K562 (cell line): Measurements from ENCODE around the gene SLC16A13. TPM values are rescaled to one million over a fixed set of nuclear protein-coding genes. Genes with fewer than 3 reads are reported as not detected.

ENCODE experiments used
- ATAC-seq: fragments of 200-7000 bp; cut with Tn5 transposase; 3 replicates; pipeline ENCODE4 v1.9.1; 2020; ENCODE audit warnings: moderate library complexity
- BruUV-seq: library from RNA; stranded (reverse); fragments of 400-500 nt; replicated peaks from 2 replicates; lab custom pipeline; 2021; lab: Mats Ljungman, UMichigan
- CTCF ChIA-PET: fragments of 300-600 bp; formaldehyde crosslinking; extraction: SDS; loops from one replicate; lab custom pipeline; 2021; ENCODE audit warnings: low intra/inter-chr PET ratio; lab: Yijun Ruan, JAX
- POLR2A ChIA-PET: fragments of 300-600, 350-650 bp; sonication (Branson Sonifier 250); formaldehyde crosslinking; extraction: SDS; loops from one replicate; lab custom pipeline; 2021; ENCODE audit warnings: antibody characterized with exemption, inconsistent platforms; lab: Yijun Ruan, JAX
- DNase-seq, 4 experiments: peaks; one replicate each; pipeline versions ENCODE4 v3.0.0 to v3.0.0-alpha.2; 2011 to 2018; ENCODE audit warnings: low spot score in 3 of 4, mixed read lengths in 3 of 4; ENCODE audit errors: extremely low read depth in 1 of 4
- FAIRE-seq: peaks from 2 replicates; lab custom pipeline; 2011; peaks lifted over from hg19 to GRCh38; lab: Jason Lieb, UNC
- H2AFZ ChIP-seq: 2 replicates; pipeline ENCODE4 v1.6.0; 2011; ENCODE audit warnings: low read depth, low read length, control low read depth, inconsistent platforms
- H3K27ac ChIP-seq: fragments of 200-600 bp; 3 replicates; pipeline ENCODE4 v1.8.0; 2011; ENCODE audit warnings: low read depth, mild to moderate bottlenecking, control low read depth, inconsistent platforms, low read length, moderate library complexity, mixed read lengths; ENCODE audit errors: extremely low read depth
- H3K27me3 ChIP-seq, 2 experiments: fragments of 300-600 bp in 1 of 2; 2 replicates in 1 of 2; 3 replicates in 1 of 2; pipeline versions ENCODE4 v1.6.0 to v1.8.0; 2011; ENCODE audit warnings: inconsistent platforms in 2 of 2, low read length in 2 of 2, mild to moderate bottlenecking in 1 of 2, mixed read lengths in 1 of 2, moderate library complexity in 1 of 2; ENCODE audit not compliant: control insufficient read depth in 2 of 2, insufficient read depth in 2 of 2
- H3K36me3 ChIP-seq: fragments of 300-600 bp; 3 replicates; pipeline ENCODE4 v1.8.0; 2011; ENCODE audit warnings: mild to moderate bottlenecking, low read length, inconsistent platforms; ENCODE audit not compliant: control insufficient read depth, insufficient read depth
- H3K4me1 ChIP-seq, 2 experiments: fragments of 200-600 bp in 1 of 2; replicated peaks in 1 of 2; 2 replicates in 1 of 2; 3 replicates in 1 of 2; pipeline versions ENCODE4 v1.5.1 to v1.8.0; 2011; ENCODE audit warnings: inconsistent platforms in 2 of 2, low read length in 2 of 2, mild to moderate bottlenecking in 1 of 2, mixed read lengths in 1 of 2, moderate library complexity in 1 of 2; ENCODE audit not compliant: control insufficient read depth in 2 of 2, insufficient read depth in 2 of 2
- H3K4me2 ChIP-seq: 2 replicates; pipeline ENCODE4 v1.6.1; 2011; ENCODE audit warnings: low read length, control low read depth, inconsistent platforms, mixed read lengths; ENCODE audit not compliant: insufficient read depth
- H3K4me3 ChIP-seq: fragments of 200-600 bp; sonication (generic), shearing (Covaris generic); 2 replicates; pipeline ENCODE4 v1.5.1; 2016; ENCODE audit warnings: control low read depth, inconsistent platforms
- H3K79me2 ChIP-seq: fragments of 200-600 bp; 3 replicates; pipeline ENCODE4 v1.8.0; 2011; ENCODE audit warnings: low read length, inconsistent platforms; ENCODE audit not compliant: control insufficient read depth, insufficient read depth
- H3K9ac ChIP-seq, 2 experiments: 2 replicates each; pipeline versions ENCODE4 v1.6.0 to v1.6.1; 2011; ENCODE audit warnings: low read depth in 2 of 2, low read length in 2 of 2, control low read depth in 1 of 2, inconsistent platforms in 1 of 2, mild to moderate bottlenecking in 1 of 2, mixed read lengths in 1 of 2; ENCODE audit not compliant: insufficient read depth in 1 of 2
- H3K9me1 ChIP-seq: one replicate; pipeline ENCODE4 v1.6.0; 2011; ENCODE audit warnings: inconsistent platforms, mild to moderate bottlenecking, low read length, moderate library complexity; ENCODE audit not compliant: control insufficient read depth, insufficient read depth
- H3K9me3 ChIP-seq: replicated peaks from 2 replicates; pipeline ENCODE4 v1.5.1; 2011; ENCODE audit warnings: low read depth, low read length, inconsistent platforms; ENCODE audit not compliant: control insufficient read depth, insufficient read depth
- H4K20me1 ChIP-seq: replicated peaks from 2 replicates; pipeline ENCODE4 v1.6.1; 2011; ENCODE audit warnings: low read length, inconsistent platforms, mixed read lengths; ENCODE audit not compliant: control insufficient read depth, insufficient read depth
- ARID4B ChIP-seq: sonication (generic); formaldehyde crosslinking; IDR thresholded peaks from 2 replicates; pipeline ENCODE4 v1.8.0; 2022; ENCODE audit warnings: mild to moderate bottlenecking, missing genetic modification reagents
- UBTF ChIP-seq, 2 experiments: IDR thresholded peaks; 2 replicates each; pipeline ENCODE4 v1.6.1; 2012; ENCODE audit warnings: improper control_type of control experiment in 2 of 2, low read depth in 2 of 2, low read length in 2 of 2, borderline replicate concordance in 1 of 2
- ZNF174 ChIP-seq: fragments of 250-450 bp; sonication (Bioruptor Pico); IDR thresholded peaks from 2 replicates; pipeline ENCODE4 v1.4.0; 2020; ENCODE audit warnings: mild to moderate bottlenecking
- ZNF57 ChIP-seq: fragments of 450-650 bp; formaldehyde crosslinking; IDR thresholded peaks from 2 replicates; pipeline ENCODE4 v1.4.0; 2020; ENCODE audit warnings: mild to moderate bottlenecking, moderate library complexity
- WGBS: fragments of 100-300 bp; shearing (Covaris generic); methylation state at CpG from one replicate; pipeline ENCODE4 v1.1.6; 2016; ENCODE audit warnings: low coverage, mixed read lengths; ENCODE audit not compliant: insufficient coverage; ENCODE audit errors: missing lambda C conversion rate; 5-methylcytosine and 5-hydroxymethylcytosine counted together
- in situ Hi-C: fragments of 300-500 bp; cut with MboI; formaldehyde crosslinking; loops from 4 replicates; pipeline ENCODE4 v1.15.0; 2018; ENCODE audit warnings: inconsistent platforms, mixed read lengths
- intact Hi-C: fragments of 100-400 bp; cut with micrococcal nuclease; formaldehyde crosslinking; loops from 2 replicates; pipeline ENCODE4 v1.14.2; 2022
- polyA plus RNA-seq, 8 experiments: library from polyadenylated mRNA; depleted of rRNA in 4 of 8; stranded (reverse) in 5 of 8; unstranded in 3 of 8; fragments of >200 nt; fragmentation: Nextera tagmentation in 2 of 8; fragmentation: Illumina TruSeq in 1 of 8; extraction: Ambion mirVana in 2 of 8; extraction: Trizol in 1 of 8; gene quantifications; 2 replicates each; pipeline versions ENCODE4 v1.2.1 to v1.2.3, GENCODE V29; 2011 to 2014; ENCODE audit warnings: inconsistent platforms in 1 of 8, missing spikeins in 1 of 8
- total RNA-seq, 7 experiments: library from RNA; depleted of rRNA in 6 of 7; stranded (reverse); fragments of >200 nt in 6 of 7; fragmentation: Illumina TruSeq in 2 of 7; extraction: Trizol in 2 of 7; gene quantifications; 2 replicates each; pipeline versions ENCODE4 v1.2.1 to v1.2.3, GENCODE V29; 2011 to 2021; ENCODE audit warnings: low replicate concordance in 1 of 7

Gene SLC16A13
- total and polyA plus RNA-seq, 9 of the 15 experiments (the other 6 are each of a cell fraction or from before 2014, with no cell fraction given), result 0.04 to 5.6 (median 0.87) TPM

- no peaks in the 10 kb centered on the region for H3K36me3 ChIP-seq
- H3K9me1 ChIP-seq, result no peaks in the 10 kb centered on the region
- TF ChIP-seq ZNF57 (CRISPR knock-in tag), result no peak
- TF ChIP-seq ZNF174, result no peak
- no peak for TF ChIP-seq UBTF (IDR thresholded peaks at IDR 0.05; ENCODE audit: borderline replicate concordance in 1 of 2, low read depth in 2 of 2, low read length in 2 of 2)
- TF ChIP-seq ARID4B, result no peak
- ATAC-seq (no peak), FAIRE-seq (no peak), DNase-seq (no peak)
- in situ Hi-C loops (no loop called here), intact Hi-C loops (no loop called here)
- H3K4me2 ChIP-seq, result no peak overlapping the region
- H3K9me3 ChIP-seq, result no peaks in the 10 kb centered on the region
- no peaks in the 10 kb centered on the region for H3K27me3 ChIP-seq
- BruUV-seq, result no TSS peak
- WGBS, result 71% methylated on average over 2 of the region's 3 CpGs
- H3K27ac ChIP-seq, result no peak overlapping the region
- ChIA-PET CTCF (interaction anchor here (0.5 kb wide), 1 partner anchor 1716 kb away, joined by 3 read pairs; no protein-coding TSS in a partner anchor), POLR2A (interaction anchor here (0.6 kb wide), 1 partner anchor 19 kb away, joined by 4 read pairs; no protein-coding TSS in a partner anchor)
- H2AFZ ChIP-seq, result no peak overlapping the region
- no peaks in the 10 kb centered on the region for H4K20me1 ChIP-seq
- no peak overlapping the region for H3K9ac ChIP-seq
- H3K79me2 ChIP-seq, result no peaks in the 10 kb centered on the region
- no peaks in the 10 kb centered on the region; a peak in 2 of 5 replicates for H3K4me1 ChIP-seq
- no peak overlapping the region for H3K4me3 ChIP-seq
Measured at GRCh38 chr17:6986676-6987075, 49.1 kb upstream of the SLC16A13 start.
